Activated T-helper 1 cell treated with anti-CD3 and anti-CD28 coated beads, Interleukin-12 subunit alpha, Interleukin-12 subunit beta, Interleukin-2, Interleukin-4 antibody, amounts not matched to agents 30 ng/mL and 10 ng/mL and 1 ng/mL, durations not matched to agents 14 hours and 24 hours and 36 hours (primary cell): ENCODE data around the gene ZNF451. TPM values are rescaled to one million over a fixed set of nuclear protein-coding genes. Genes with fewer than 3 reads are reported as not detected.

Experiments
- DNase-seq: peaks from one replicate; pipeline ENCODE4 v3.0.0; 2021; ENCODE audit warnings: low spot score
- H3K27ac Mint-ChIP-seq: one replicate; pipeline ENCODE4 v1.8.0; 2021; ENCODE audit warnings: mild to moderate bottlenecking, mixed read lengths
- H3K27me3 Mint-ChIP-seq: one replicate; pipeline ENCODE4 v1.8.0; 2022; ENCODE audit warnings: mild to moderate bottlenecking, moderate library complexity, mixed read lengths; ENCODE audit not compliant: insufficient read depth
- H3K36me3 Mint-ChIP-seq: one replicate; pipeline ENCODE4 v1.8.0; 2021; ENCODE audit warnings: low read depth, mixed read lengths
- H3K4me1 Mint-ChIP-seq: one replicate; pipeline ENCODE4 v1.8.0; 2021; ENCODE audit warnings: low read depth, mixed read lengths
- H3K4me3 Mint-ChIP-seq: one replicate; pipeline ENCODE4 v1.8.0; 2021; ENCODE audit warnings: mild to moderate bottlenecking, moderate library complexity, mixed read lengths
- H3K9me3 Mint-ChIP-seq: one replicate; pipeline ENCODE4 v1.8.0; 2021; ENCODE audit warnings: mixed read lengths
- intact Hi-C: fragments of 100-400 bp; cut with micrococcal nuclease; formaldehyde crosslinking; loops from one replicate; pipeline ENCODE4 v1.15.1; 2024
- total RNA-seq: library from RNA; stranded (reverse); gene quantifications from 2 replicates; pipeline ENCODE4 v1.2.3, GENCODE V29; 2022

The ZNF451 gene
- total RNA-seq, 1 donor from 2014 or later, result 58.1 TPM

GRCh38 chr6:57102976-57103375, 13.0 kb downstream of the ZNF451 start:
- intact Hi-C loops, result no loop called here
- Mint-ChIP-seq H3K4me1 (peaks cover 29% of the 10 kb centered on the region), H3K27me3 (no peaks in the 10 kb centered on the region), H3K9me3 (no peaks in the 10 kb centered on the region), H3K4me3 (no peak overlapping the region), H3K27ac (no peak overlapping the region), H3K36me3 (peaks cover 66% of the 10 kb centered on the region)
- DNase-seq, result no peak

- H3K4me3 Mint-ChIP-seq, result no peak overlapping the region
- intact Hi-C loops, result no loop called here
- H3K27ac Mint-ChIP-seq, result no peak overlapping the region
- H3K9me3 Mint-ChIP-seq, result no peaks in the 10 kb centered on the region
- H3K4me1 Mint-ChIP-seq, result peaks cover 35% of the 10 kb centered on the region
- DNase-seq, result no peak
- peaks cover 60% of the 10 kb centered on the region for H3K36me3 Mint-ChIP-seq
- H3K27me3 Mint-ChIP-seq, result no peaks in the 10 kb centered on the region
Measured at GRCh38 chr6:57104336-57104735, 14.3 kb downstream of the ZNF451 start.

- Mint-ChIP-seq H3K27ac (no peak overlapping the region), H3K9me3 (no peaks in the 10 kb centered on the region), H3K4me1 (peaks cover 38% of the 10 kb centered on the region), H3K36me3 (peaks cover 37% of the 10 kb centered on the region), H3K4me3 (no peak overlapping the region), H3K27me3 (no peaks in the 10 kb centered on the region)
- DNase-seq, result no peak
- intact Hi-C loops, result no loop called here
Measured at GRCh38 chr6:57106990-57107389, 17.0 kb downstream of the ZNF451 start.

GRCh38 chr6:57108691-57109090, 18.7 kb downstream of the ZNF451 start:
- Mint-ChIP-seq H3K27me3 (no peaks in the 10 kb centered on the region), H3K9me3 (no peaks in the 10 kb centered on the region)
- intact Hi-C loops, result no loop called here

GRCh38 chr6:57109880-57110279, 19.9 kb downstream of the ZNF451 start:
- intact Hi-C loops, result no loop called here

More at GRCh38 chr6:57108691-57109090, 18.7 kb downstream of the ZNF451 start:
- H3K27ac Mint-ChIP-seq, result no peak overlapping the region
- H3K4me3 Mint-ChIP-seq, result no peak overlapping the region
- peaks cover 23% of the 10 kb centered on the region for H3K36me3 Mint-ChIP-seq
- H3K4me1 Mint-ChIP-seq, result peaks cover 38% of the 10 kb centered on the region
- DNase-seq, result no peak

GRCh38 chr6:57113105-57113504, 23.1 kb downstream of the ZNF451 start:
- intact Hi-C loops, result no loop called here
- DNase-seq, result no peak
- H3K9me3 Mint-ChIP-seq, result no peaks in the 10 kb centered on the region

More at GRCh38 chr6:57109880-57110279, 19.9 kb downstream of the ZNF451 start:
- Mint-ChIP-seq H3K36me3 (peaks cover 16% of the 10 kb centered on the region), H3K4me1 (peaks cover 35% of the 10 kb centered on the region), H3K27ac (no peak overlapping the region), H3K27me3 (no peaks in the 10 kb centered on the region), H3K9me3 (no peaks in the 10 kb centered on the region), H3K4me3 (no peak overlapping the region)
- DNase-seq, result no peak

GRCh38 chr6:57116776-57117175, 26.8 kb downstream of the ZNF451 start:
- intact Hi-C loops, result no loop called here
- peaks cover 7% of the 10 kb centered on the region for H3K4me1 Mint-ChIP-seq
- H3K27me3 Mint-ChIP-seq, result no peaks in the 10 kb centered on the region
- no peak overlapping the region for H3K27ac Mint-ChIP-seq
- peaks cover 4% of the 10 kb centered on the region for H3K9me3 Mint-ChIP-seq
- H3K4me3 Mint-ChIP-seq, result no peak overlapping the region
- no peak for DNase-seq
- H3K36me3 Mint-ChIP-seq, result peaks cover 25% of the 10 kb centered on the region

More at GRCh38 chr6:57113105-57113504, 23.1 kb downstream of the ZNF451 start:
- H3K27me3 Mint-ChIP-seq, result no peaks in the 10 kb centered on the region
- H3K4me3 Mint-ChIP-seq, result no peak overlapping the region
- H3K36me3 Mint-ChIP-seq, result peaks cover 13% of the 10 kb centered on the region
- no peak overlapping the region for H3K27ac Mint-ChIP-seq
- H3K4me1 Mint-ChIP-seq, result peaks cover 29% of the 10 kb centered on the region

GRCh38 chr6:57117796-57118195, 27.8 kb downstream of the ZNF451 start:
- Mint-ChIP-seq H3K27me3 (no peaks in the 10 kb centered on the region), H3K4me3 (no peak overlapping the region), H3K9me3 (peaks cover 12% of the 10 kb centered on the region), H3K36me3 (peaks cover 33% of the 10 kb centered on the region), H3K4me1 (no peaks in the 10 kb centered on the region), H3K27ac (no peak overlapping the region)
- intact Hi-C loops, result no loop called here
- DNase-seq, result no peak

- Mint-ChIP-seq H3K27me3 (no peaks in the 10 kb centered on the region), H3K4me3 (no peak overlapping the region), H3K9me3 (peaks cover 12% of the 10 kb centered on the region), H3K27ac (no peak overlapping the region), H3K36me3 (peaks cover 39% of the 10 kb centered on the region), H3K4me1 (peaks cover 7% of the 10 kb centered on the region)
- no peak for DNase-seq
- intact Hi-C loops, result no loop called here
Measured at GRCh38 chr6:57123111-57123510, 33.1 kb downstream of the ZNF451 start.

GRCh38 chr6:57127763-57128162, 37.8 kb downstream of the ZNF451 start:
- Mint-ChIP-seq H3K9me3 (no peaks in the 10 kb centered on the region), H3K4me3 (no peak overlapping the region), H3K27me3 (no peaks in the 10 kb centered on the region), H3K27ac (no peak overlapping the region), H3K36me3 (peaks cover 14% of the 10 kb centered on the region), H3K4me1 (peaks cover 15% of the 10 kb centered on the region)
- intact Hi-C loops, result no loop called here
- DNase-seq, result no peak

- Mint-ChIP-seq H3K27me3 (no peaks in the 10 kb centered on the region), H3K27ac (no peak overlapping the region), H3K36me3 (peaks cover 18% of the 10 kb centered on the region), H3K9me3 (no peaks in the 10 kb centered on the region), H3K4me1 (peaks cover 11% of the 10 kb centered on the region), H3K4me3 (no peak overlapping the region)
- intact Hi-C loops, result loop anchor here (2.0 kb wide), 1 partner anchor 16 kb away; no protein-coding TSS in a partner anchor
- no peak for DNase-seq
Measured at GRCh38 chr6:57130661-57131177, 40.7 kb downstream of the ZNF451 start.

GRCh38 chr6:57134954-57135353, 45.0 kb downstream of the ZNF451 start:
- Mint-ChIP-seq H3K4me3 (no peak overlapping the region), H3K4me1 (peaks cover 27% of the 10 kb centered on the region), H3K9me3 (no peaks in the 10 kb centered on the region), H3K27ac (no peak overlapping the region), H3K27me3 (no peaks in the 10 kb centered on the region), H3K36me3 (peaks cover 29% of the 10 kb centered on the region)
- intact Hi-C loops, result loop anchor here (5.0 kb wide), 1 partner anchor 37 kb away; the partner anchor contains the start of gene BAG2
- DNase-seq, result no peak

- H3K36me3 Mint-ChIP-seq, result peaks cover 29% of the 10 kb centered on the region
- peaks cover 20% of the 10 kb centered on the region for H3K4me1 Mint-ChIP-seq
- no peak overlapping the region for H3K27ac Mint-ChIP-seq
- H3K4me3 Mint-ChIP-seq, result no peak overlapping the region
- H3K27me3 Mint-ChIP-seq, result no peaks in the 10 kb centered on the region
- intact Hi-C loops, result loop anchor here (5.0 kb wide), 1 partner anchor 36 kb away; the partner anchor contains the start of gene BAG2
- H3K9me3 Mint-ChIP-seq, result no peaks in the 10 kb centered on the region
- DNase-seq, result no peak
Measured at GRCh38 chr6:57135885-57136284, 45.9 kb downstream of the ZNF451 start.

GRCh38 chr6:57137350-57137749, 47.4 kb downstream of the ZNF451 start:
- no peak overlapping the region for H3K4me3 Mint-ChIP-seq
- no peak for DNase-seq

More at GRCh38 chr6:57137350-57137749, 47.4 kb downstream of the ZNF451 start:
- intact Hi-C loops, result loop anchor here (5.0 kb wide), 1 partner anchor 35 kb away; the partner anchor contains the start of gene BAG2
- Mint-ChIP-seq H3K27me3 (no peaks in the 10 kb centered on the region), H3K9me3 (no peaks in the 10 kb centered on the region), H3K36me3 (peaks cover 39% of the 10 kb centered on the region), H3K27ac (no peak overlapping the region), H3K4me1 (peaks cover 19% of the 10 kb centered on the region)
